ENCODE data around the gene DIRAS1. TPM values are rescaled to one million over a fixed set of nuclear protein-coding genes. Genes with fewer than 3 reads are reported as not detected.

Gene DIRAS1, protein sequence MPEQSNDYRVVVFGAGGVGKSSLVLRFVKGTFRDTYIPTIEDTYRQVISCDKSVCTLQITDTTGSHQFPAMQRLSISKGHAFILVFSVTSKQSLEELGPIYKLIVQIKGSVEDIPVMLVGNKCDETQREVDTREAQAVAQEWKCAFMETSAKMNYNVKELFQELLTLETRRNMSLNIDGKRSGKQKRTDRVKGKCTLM
- total RNA-seq (0.09 and 0.23 TPM in 2 replicates), polyA plus RNA-seq (0.17 and 0.43 TPM in 2 replicates), polyA minus RNA-seq (0.91 and 3.6 TPM in 2 replicates), Bru-seq, nascent RNA (not detected), BruChase-seq, experiment 1, labeled RNA remaining after a 6-hour chase (percentile 34 among the genes with signal in this experiment), BruChase-seq, experiment 2, labeled RNA remaining after a 2-hour chase (not detected)
- 0.18 and 0.23 TPM in 2 replicates for polyA plus RNA-seq (2011; cell fraction: cytosol; rRNA removed)
- polyA plus RNA-seq (2011; cell fraction: nucleus; rRNA removed) = 0.08 and 0.14 TPM in 2 replicates
- 0.44 and 1.5 TPM in 2 replicates for polyA plus RNA-seq (2012)
- not detected for polyA minus RNA-seq (2011; cell fraction: cytosol; rRNA and poly(A)+ RNA removed)
- 0.63 TPM in 1 of 2 replicates, not detected in the other for polyA minus RNA-seq (2011; cell fraction: nucleus; rRNA and poly(A)+ RNA removed)
- long read RNA-seq = 0 reads

DNA sequence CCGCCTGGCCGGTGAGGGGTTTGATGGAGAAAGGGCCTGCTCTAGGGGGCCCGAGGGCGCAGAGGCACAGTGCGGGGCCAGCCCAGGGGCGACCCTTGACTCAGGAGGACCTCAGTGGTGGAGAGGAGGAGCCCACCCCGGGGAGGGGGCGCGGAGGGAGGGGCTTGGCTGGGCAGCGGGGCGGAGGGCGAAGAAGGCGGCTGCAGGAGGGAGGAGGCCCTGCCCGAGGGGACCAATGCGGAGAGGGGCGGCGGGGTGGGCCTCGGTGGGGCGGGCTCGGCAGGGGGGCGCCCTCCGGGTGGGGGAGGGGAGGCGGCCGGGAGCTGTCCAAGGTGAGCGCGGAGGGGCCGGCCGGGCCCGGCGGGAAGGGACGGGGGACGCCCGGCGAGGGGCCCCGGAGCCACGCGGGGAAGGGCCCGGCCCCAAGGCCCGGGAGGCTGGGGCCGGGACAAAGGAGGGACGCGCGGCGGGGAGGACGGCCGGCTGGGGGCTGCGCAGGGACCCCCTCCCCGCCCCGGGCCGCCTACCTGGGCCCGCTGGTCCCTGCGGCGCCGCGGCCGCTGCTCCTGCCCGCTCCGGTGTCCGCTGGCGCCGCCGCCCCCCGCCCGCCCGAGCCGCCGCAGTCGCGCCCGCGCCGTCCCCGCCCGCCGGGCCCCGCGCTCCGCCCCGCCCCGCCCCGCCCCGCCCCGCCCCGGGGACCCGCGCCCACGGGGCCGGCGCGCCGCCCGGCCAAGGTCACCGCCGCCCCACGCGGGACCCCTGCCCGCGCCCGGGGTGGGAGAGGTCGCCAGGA lies at the start of gene DIRAS1:
DIRAS1 (minus strand) TSS at position 596 of the 793 bp plus-strand sequence. CDS start 3,566 bp downstream, outside the sequence.
- H3K36me3 ChIP-seq (ENCODE audit: control insufficient read depth in 2 of 2, extremely low read depth in 1 of 2, insufficient read depth in 2 of 2, low read length in 2 of 2) = no peaks in the 10 kb centered on the region
- no peaks in the 10 kb centered on the region for H3K9me1 ChIP-seq (replicated peaks; ENCODE audit: control insufficient read depth, extremely low read depth, insufficient read depth, low read length)
- no peaks in the 10 kb centered on the region for H4K20me1 ChIP-seq (replicated peaks; ENCODE audit: control insufficient read depth, extremely low read depth, insufficient read depth, low read length)
- no peak within 1 kb of the TSS for H3K4me3 ChIP-seq (replicated peaks in 1 of 3; ENCODE audit: insufficient read depth in 1 of 3, low read depth in 1 of 3, low read length in 3 of 3)
- FAIRE-seq (no peak), DNase-seq (ENCODE audit: low read depth, low spot score) (no peak)
- H3K79me2 ChIP-seq (ENCODE audit: control insufficient read depth, insufficient read depth, low read length) = no peaks in the 10 kb centered on the region
- BruUV-seq (replicated peaks) = no TSS peak
- H3K4me2 ChIP-seq (ENCODE audit: insufficient read depth, low read length) = no peak within 1 kb of the TSS
- no peak within 1 kb of the TSS for H3K27ac ChIP-seq (ENCODE audit: insufficient read depth, low read depth, low read length)
- dilution Hi-C loops (cut with MboI; ENCODE audit: extremely low pct_ligation_motif_present, low sequenced_read_pairs) = no loop called here
- intact Hi-C loops (cut with micrococcal nuclease) = no loop called here
- peaks cover 14 to 23% of the 10 kb centered on the region in 2 experiments for H3K27me3 ChIP-seq (ENCODE audit: control insufficient read depth in 2 of 2, insufficient read depth in 2 of 2, low read length in 2 of 2)
- no peak within 1 kb of the TSS for H3K9ac ChIP-seq (replicated peaks; ENCODE audit: extremely low read depth, insufficient read depth, low read length)
- H3K9me3 ChIP-seq (replicated peaks; ENCODE audit: control insufficient read depth, insufficient read depth, low read length) = no peaks in the 10 kb centered on the region
- TF ChIP-seq JUN (IDR thresholded peaks at IDR 0.05; ENCODE audit: borderline replicate concordance, insufficient read depth, insufficient read length, low read depth) = no peak
- no peak for TF ChIP-seq EZH2 (IDR thresholded peaks at IDR 0.05; ENCODE audit: borderline replicate concordance, low read depth, low read length, severe bottlenecking)
- TF ChIP-seq, protein P1, sequence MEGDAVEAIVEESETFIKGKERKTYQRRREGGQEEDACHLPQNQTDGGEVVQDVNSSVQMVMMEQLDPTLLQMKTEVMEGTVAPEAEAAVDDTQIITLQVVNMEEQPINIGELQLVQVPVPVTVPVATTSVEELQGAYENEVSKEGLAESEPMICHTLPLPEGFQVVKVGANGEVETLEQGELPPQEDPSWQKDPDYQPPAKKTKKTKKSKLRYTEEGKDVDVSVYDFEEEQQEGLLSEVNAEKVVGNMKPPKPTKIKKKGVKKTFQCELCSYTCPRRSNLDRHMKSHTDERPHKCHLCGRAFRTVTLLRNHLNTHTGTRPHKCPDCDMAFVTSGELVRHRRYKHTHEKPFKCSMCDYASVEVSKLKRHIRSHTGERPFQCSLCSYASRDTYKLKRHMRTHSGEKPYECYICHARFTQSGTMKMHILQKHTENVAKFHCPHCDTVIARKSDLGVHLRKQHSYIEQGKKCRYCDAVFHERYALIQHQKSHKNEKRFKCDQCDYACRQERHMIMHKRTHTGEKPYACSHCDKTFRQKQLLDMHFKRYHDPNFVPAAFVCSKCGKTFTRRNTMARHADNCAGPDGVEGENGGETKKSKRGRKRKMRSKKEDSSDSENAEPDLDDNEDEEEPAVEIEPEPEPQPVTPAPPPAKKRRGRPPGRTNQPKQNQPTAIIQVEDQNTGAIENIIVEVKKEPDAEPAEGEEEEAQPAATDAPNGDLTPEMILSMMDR (IDR thresholded peaks at IDR 0.05; ENCODE audit: extremely low read depth in 1 of 2, insufficient read depth in 1 of 2, low read depth in 1 of 2, low read length in 2 of 2) = no peak
- no peak for TF ChIP-seq GATA2 (IDR thresholded peaks at IDR 0.05; ENCODE audit: insufficient read depth, insufficient read length, low read depth, low read length)
- TF ChIP-seq, protein P2, sequence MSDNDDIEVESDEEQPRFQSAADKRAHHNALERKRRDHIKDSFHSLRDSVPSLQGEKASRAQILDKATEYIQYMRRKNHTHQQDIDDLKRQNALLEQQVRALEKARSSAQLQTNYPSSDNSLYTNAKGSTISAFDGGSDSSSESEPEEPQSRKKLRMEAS (IDR thresholded peaks at IDR 0.05; ENCODE audit: insufficient read depth, insufficient read length) = no peak
- TF ChIP-seq FOS (IDR thresholded peaks at IDR 0.05; ENCODE audit: borderline replicate concordance, insufficient read depth, low read length) = no peak
- no peak for TF ChIP-seq POLR2A (IDR thresholded peaks at IDR 0.05; ENCODE audit: low read depth, low read length)
- no peak for TF ChIP-seq MYC (IDR thresholded peaks at IDR 0.05; ENCODE audit: low read depth, low read length)
- TF ChIP-seq POLR2AphosphoS5 (IDR thresholded peaks at IDR 0.05; ENCODE audit: insufficient read depth, low read depth, low read length) = no peak
- ChIA-PET CTCF (no interaction called here), POLR2A (no interaction called here)
- H2AFZ ChIP-seq (ENCODE audit: low read depth, low read length) = no peak within 1 kb of the TSS
- H3K4me1 ChIP-seq (ENCODE audit: control insufficient read depth, extremely low read depth, insufficient read depth, low read length) = no peaks in the 10 kb centered on the region
